ENCODE measurements around the gene CYTH4. TPM values are rescaled to one million over a fixed set of nuclear protein-coding genes. Genes with fewer than 3 reads are reported as not detected.

Gene CYTH4
- total RNA-seq, 2 experiments from 2014 or later = 97.8 to 123 TPM

DNA sequence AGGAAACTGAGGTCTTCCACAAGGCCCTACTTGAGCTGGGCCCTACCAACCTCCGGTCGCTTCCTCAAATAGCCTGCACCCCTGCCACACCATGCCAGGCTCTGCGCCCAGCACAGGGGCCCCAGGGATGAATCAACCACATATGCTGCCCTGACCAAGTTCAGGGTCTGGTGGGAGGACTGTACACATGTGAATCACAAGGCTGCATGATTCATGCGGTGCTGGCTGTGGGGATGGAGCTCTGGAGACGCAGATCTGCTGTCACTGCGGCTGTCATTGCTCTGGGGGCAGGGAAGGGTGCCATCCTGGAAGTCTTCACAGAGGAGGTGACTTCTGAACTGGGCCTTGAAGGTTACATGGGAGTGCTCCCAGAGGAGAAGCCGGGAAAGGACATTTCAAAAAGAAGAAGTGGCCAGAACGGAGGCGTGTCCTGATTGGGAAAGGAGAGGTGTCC is 21.5 kb downstream of the CYTH4 start:
- peak overlapping the region; percentile 34 for H3K4me3 Mint-ChIP-seq
- H3K27ac Mint-ChIP-seq = peak overlapping the region; percentile 100
- H3K36me3 Mint-ChIP-seq = peaks cover 70% of the 10 kb centered on the region
- H3K27me3 Mint-ChIP-seq = no peaks in the 10 kb centered on the region
- no peaks in the 10 kb centered on the region for H3K9me3 Mint-ChIP-seq (ENCODE audit: low read depth)
- DNase-seq (peak; percentile 89), ATAC-seq (peak; percentile 45)
- peaks cover 97% of the 10 kb centered on the region for H3K4me1 Mint-ChIP-seq
- CTCF ChIA-PET = interaction anchor here (0.8 to 2.9 kb wide), 9 partner anchors 12 to 289 kb away, joined by 3 to 12 read pairs (median 4); partner anchors contain the start of genes CYTH4 and MFNG

- no peak overlapping the region for H3K4me3 Mint-ChIP-seq
- H3K27me3 Mint-ChIP-seq = no peaks in the 10 kb centered on the region
- CTCF ChIA-PET = interaction anchor here (1.0 to 2.9 kb wide), 8 partner anchors 11 to 257 kb away, joined by 3 to 12 read pairs (median 4); partner anchors contain the start of gene CYTH4
- peaks cover 77% of the 10 kb centered on the region for H3K36me3 Mint-ChIP-seq
- H3K9me3 Mint-ChIP-seq (ENCODE audit: low read depth) = no peaks in the 10 kb centered on the region
- H3K27ac Mint-ChIP-seq = peak overlapping the region; percentile 100
- no peak for DNase-seq
- ATAC-seq = no peak
- peaks cover 97% of the 10 kb centered on the region for H3K4me1 Mint-ChIP-seq
These were observed 22.5 kb downstream of the CYTH4 start for GRCh38 chr22:37304595-37305343.

- DNase-seq (no peak), ATAC-seq (no peak)
- H3K4me3 Mint-ChIP-seq = no peak overlapping the region
- H3K36me3 Mint-ChIP-seq = peaks cover 83% of the 10 kb centered on the region
- H3K4me1 Mint-ChIP-seq = peaks cover 97% of the 10 kb centered on the region
- no peaks in the 10 kb centered on the region for H3K9me3 Mint-ChIP-seq (ENCODE audit: low read depth)
- H3K27me3 Mint-ChIP-seq = no peaks in the 10 kb centered on the region
- CTCF ChIA-PET = interaction anchor here (0.6 to 2.9 kb wide), 9 partner anchors 10 to 256 kb away, joined by 3 to 12 read pairs (median 3); partner anchors contain the start of gene CYTH4
- peak overlapping the region; percentile 100 for H3K27ac Mint-ChIP-seq
These were observed 23.6 kb downstream of the CYTH4 start for GRCh38 chr22:37305887-37306286.

DNA sequence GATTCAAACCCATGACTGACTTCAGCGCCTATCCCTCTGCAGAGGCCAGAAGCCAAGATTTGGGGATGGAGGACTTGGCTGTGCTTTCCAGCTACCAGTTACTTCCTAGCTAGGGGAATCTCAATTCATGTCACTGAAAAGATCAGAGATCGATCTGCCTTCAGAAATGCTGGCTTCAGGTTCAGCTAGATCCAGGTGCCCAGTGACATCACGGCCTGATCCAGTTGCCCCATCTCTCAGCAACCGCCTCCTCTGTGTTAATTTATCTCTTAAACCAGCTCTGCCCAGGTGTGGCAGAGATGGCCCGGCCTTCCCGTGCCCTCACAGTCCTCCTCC is 24.2 kb downstream of the CYTH4 start:
- no peaks in the 10 kb centered on the region for H3K27me3 Mint-ChIP-seq
- peaks cover 81% of the 10 kb centered on the region for H3K36me3 Mint-ChIP-seq
- peak overlapping the region; percentile 100 for H3K27ac Mint-ChIP-seq
- ATAC-seq = no peak
- H3K4me1 Mint-ChIP-seq = peaks cover 96% of the 10 kb centered on the region
- CTCF ChIA-PET = interaction anchor here (0.7 to 1.0 kb wide), 3 partner anchors 24 to 64 kb away, joined by 3 read pairs; partner anchors contain the start of gene CYTH4
- DNase-seq = no peak
- peak overlapping the region; percentile 68 for H3K4me3 Mint-ChIP-seq
- H3K9me3 Mint-ChIP-seq (ENCODE audit: low read depth) = no peaks in the 10 kb centered on the region

DNA sequence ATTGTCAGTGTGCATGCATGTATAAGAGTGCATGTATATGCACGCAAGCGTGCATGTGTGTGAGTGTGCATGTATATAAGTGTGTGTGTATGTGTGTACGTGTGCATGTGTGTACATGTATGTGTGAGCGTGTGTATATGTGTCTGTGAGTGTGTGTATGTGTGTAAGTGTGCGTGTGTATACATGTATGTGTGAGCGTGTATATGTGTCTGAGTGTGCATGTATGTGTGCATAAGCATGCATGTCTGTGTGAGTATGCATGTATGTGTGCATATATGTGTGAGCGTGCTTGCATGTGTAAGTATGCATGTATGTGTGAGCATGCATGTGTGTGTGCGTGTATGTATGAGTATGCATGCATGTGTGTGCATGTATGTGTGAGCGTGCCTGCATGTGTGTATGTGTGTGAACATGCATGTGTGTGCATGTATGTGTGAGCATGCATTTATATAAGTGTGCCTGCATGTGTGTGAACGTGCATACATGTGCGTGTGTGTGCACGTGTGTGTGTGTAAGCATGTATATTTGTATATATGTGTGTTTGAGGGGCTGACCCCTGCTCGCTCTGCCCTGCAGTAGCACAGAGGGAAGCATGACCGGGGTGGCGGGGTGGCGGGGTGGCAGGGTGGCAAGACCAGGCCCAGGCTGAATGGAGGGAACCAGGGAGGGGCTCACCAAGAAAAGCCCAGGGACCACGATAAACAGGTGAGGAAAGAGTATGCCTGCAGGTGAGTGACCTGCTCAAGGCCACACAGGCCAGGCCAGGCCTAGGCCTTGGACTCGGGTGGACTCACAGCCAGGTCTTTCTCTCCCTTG is 26.3 kb downstream of the CYTH4 start:
- Mint-ChIP-seq H3K4me1 (peaks cover 92% of the 10 kb centered on the region), H3K36me3 (peaks cover 76% of the 10 kb centered on the region), H3K4me3 (peak overlapping the region; percentile 68), H3K27me3 (no peaks in the 10 kb centered on the region), H3K27ac (peak overlapping the region; percentile 100), H3K9me3 (ENCODE audit: low read depth) (no peaks in the 10 kb centered on the region)
- DNase-seq (no peak), ATAC-seq (no peak)
- CTCF ChIA-PET = interaction anchor here (1.1 to 2.9 kb wide), 10 partner anchors 9 to 258 kb away, joined by 3 to 17 read pairs (median 5); no protein-coding TSS in a partner anchor

- H3K27ac Mint-ChIP-seq = peak overlapping the region; percentile 100
- ATAC-seq (peak; percentile 54), DNase-seq (peak; percentile 90)
- H3K36me3 Mint-ChIP-seq = peaks cover 76% of the 10 kb centered on the region
- H3K4me3 Mint-ChIP-seq = peak overlapping the region; percentile 51
- CTCF ChIA-PET = interaction anchor here (0.8 to 2.9 kb wide), 18 partner anchors 8 to 258 kb away, joined by 3 to 17 read pairs (median 4); no protein-coding TSS in a partner anchor
- H3K4me1 Mint-ChIP-seq = peaks cover 92% of the 10 kb centered on the region
- H3K27me3 Mint-ChIP-seq = no peaks in the 10 kb centered on the region
- no peaks in the 10 kb centered on the region for H3K9me3 Mint-ChIP-seq (ENCODE audit: low read depth)
These were observed 27.1 kb downstream of the CYTH4 start for GRCh38 chr22:37309211-37310074.

- Mint-ChIP-seq H3K4me3 (peak overlapping the region; percentile 51), H3K9me3 (ENCODE audit: low read depth) (no peaks in the 10 kb centered on the region), H3K27ac (peak overlapping the region; percentile 100), H3K36me3 (peaks cover 73% of the 10 kb centered on the region), H3K4me1 (peaks cover 93% of the 10 kb centered on the region), H3K27me3 (no peaks in the 10 kb centered on the region)
- DNase-seq (no peak), ATAC-seq (no peak)
- CTCF ChIA-PET = interaction anchor here (0.8 to 2.9 kb wide), 16 partner anchors 10 to 257 kb away, joined by 3 to 17 read pairs (median 4); no protein-coding TSS in a partner anchor
These were observed 27.8 kb downstream of the CYTH4 start for GRCh38 chr22:37310075-37310606.

DNA sequence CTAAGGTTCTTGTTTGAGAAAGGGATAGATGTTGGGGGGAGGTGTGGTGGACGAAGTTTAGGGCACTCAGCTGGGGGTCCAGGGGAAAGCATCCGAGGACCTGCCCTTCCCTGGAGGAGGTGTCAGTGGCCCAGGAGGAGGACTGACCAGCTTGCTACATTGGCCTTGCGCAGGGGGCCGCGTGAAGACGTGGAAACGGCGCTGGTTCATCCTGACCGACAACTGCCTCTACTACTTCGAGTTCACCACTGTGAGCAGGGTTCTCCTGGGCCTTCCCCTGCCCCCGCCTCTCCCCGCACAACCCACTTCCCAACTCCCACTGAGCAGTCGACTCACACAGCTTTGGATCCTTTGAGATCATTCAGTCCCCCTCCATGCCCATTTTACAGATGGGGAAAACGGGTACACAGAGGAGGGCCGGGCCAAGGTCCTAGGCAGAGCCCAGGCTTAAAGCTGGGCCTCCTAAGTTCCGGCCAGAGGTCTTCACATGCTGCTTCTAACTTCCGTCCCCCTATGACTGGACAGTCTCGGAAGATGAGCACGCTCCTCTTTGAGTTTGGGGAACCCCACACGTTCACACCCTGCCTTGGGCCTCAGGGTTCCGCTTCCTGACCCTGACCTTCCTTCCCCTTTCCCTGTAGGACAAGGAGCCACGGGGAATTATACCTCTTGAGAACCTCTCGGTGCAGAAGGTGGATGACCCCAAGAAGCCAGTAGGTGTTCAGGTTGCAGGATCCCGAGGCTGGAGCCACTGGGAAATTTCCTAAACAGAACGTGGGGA is 28.7 kb downstream of the CYTH4 start:
- no peaks in the 10 kb centered on the region for H3K9me3 Mint-ChIP-seq (ENCODE audit: low read depth)
- H3K4me1 Mint-ChIP-seq = peaks cover 88% of the 10 kb centered on the region
- no peaks in the 10 kb centered on the region for H3K27me3 Mint-ChIP-seq
- H3K36me3 Mint-ChIP-seq = peaks cover 65% of the 10 kb centered on the region
- CTCF ChIA-PET = interaction anchor here (1.4 to 2.9 kb wide), 5 partner anchors 11 to 297 kb away, joined by 3 to 17 read pairs (median 9); no protein-coding TSS in a partner anchor
- ATAC-seq (no peak), DNase-seq (no peak)
- peak overlapping the region; percentile 100 for H3K27ac Mint-ChIP-seq
- H3K4me3 Mint-ChIP-seq = no peak overlapping the region

- Mint-ChIP-seq H3K36me3 (peaks cover 57% of the 10 kb centered on the region), H3K27ac (peak overlapping the region; percentile 52), H3K9me3 (ENCODE audit: low read depth) (no peaks in the 10 kb centered on the region), H3K4me3 (no peak overlapping the region), H3K4me1 (peaks cover 86% of the 10 kb centered on the region), H3K27me3 (no peaks in the 10 kb centered on the region)
- no peak for ATAC-seq
- DNase-seq = no peak
- CTCF ChIA-PET = interaction anchor here (1.4 to 7.9 kb wide), 3 partner anchors 51 to 296 kb away, joined by 3 to 67 read pairs (median 10); no protein-coding TSS in a partner anchor
These were observed 29.5 kb downstream of the CYTH4 start for GRCh38 chr22:37311761-37312312.

DNA sequence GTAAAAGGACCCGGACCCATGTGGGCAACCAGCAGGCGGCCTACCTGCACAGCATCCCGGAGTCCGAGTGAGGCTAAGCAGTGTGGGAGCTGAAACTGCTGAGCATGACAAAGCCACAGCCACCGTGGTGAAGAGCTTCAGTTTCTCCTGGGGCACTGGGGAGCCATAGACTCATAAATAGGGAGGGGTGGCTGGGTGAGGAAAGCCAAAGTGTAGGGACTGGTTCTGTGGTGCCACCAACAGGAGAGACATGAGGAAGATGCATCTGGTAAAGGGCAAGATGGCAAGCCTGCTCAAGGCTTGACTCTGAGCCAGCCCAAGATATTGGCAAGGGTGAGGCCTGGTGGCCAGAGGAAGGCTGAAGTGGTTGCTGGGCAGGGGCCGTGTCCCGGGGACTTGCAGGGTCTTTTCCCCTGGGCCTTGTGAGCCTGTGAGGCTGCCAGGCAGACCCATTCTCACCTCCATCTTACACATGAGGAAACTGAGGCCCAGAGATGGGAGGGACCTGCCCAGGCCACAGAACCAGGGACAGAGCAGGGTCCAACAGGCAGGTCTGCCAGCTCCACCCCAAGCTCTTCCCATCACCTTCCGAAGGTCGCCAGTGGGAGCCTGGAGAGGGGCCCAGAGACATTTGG is 30.4 kb downstream of the CYTH4 start:
- peaks cover 79% of the 10 kb centered on the region for H3K4me1 Mint-ChIP-seq
- ATAC-seq (no peak), DNase-seq (no peak)
- H3K27me3 Mint-ChIP-seq = no peaks in the 10 kb centered on the region
- H3K9me3 Mint-ChIP-seq (ENCODE audit: low read depth) = no peaks in the 10 kb centered on the region
- H3K36me3 Mint-ChIP-seq = peaks cover 53% of the 10 kb centered on the region
- no peak overlapping the region for H3K4me3 Mint-ChIP-seq
- CTCF ChIA-PET = interaction anchor here (1.2 to 7.9 kb wide), 2 partner anchors 12 to 145 kb away, joined by 4 to 67 read pairs; no protein-coding TSS in a partner anchor
- H3K27ac Mint-ChIP-seq = peak overlapping the region; percentile 52
